ENCODE results near the gene ASNS.
A peak's percentile ranks its signal among the peaks of the same experiment; 100 is the strongest.
"Not testable (repeated sequence)": the region's sequence is repeated elsewhere in the genome, so short reads cannot be mapped to it uniquely, and the experiment has no call there.

The ASNS gene, protein sequence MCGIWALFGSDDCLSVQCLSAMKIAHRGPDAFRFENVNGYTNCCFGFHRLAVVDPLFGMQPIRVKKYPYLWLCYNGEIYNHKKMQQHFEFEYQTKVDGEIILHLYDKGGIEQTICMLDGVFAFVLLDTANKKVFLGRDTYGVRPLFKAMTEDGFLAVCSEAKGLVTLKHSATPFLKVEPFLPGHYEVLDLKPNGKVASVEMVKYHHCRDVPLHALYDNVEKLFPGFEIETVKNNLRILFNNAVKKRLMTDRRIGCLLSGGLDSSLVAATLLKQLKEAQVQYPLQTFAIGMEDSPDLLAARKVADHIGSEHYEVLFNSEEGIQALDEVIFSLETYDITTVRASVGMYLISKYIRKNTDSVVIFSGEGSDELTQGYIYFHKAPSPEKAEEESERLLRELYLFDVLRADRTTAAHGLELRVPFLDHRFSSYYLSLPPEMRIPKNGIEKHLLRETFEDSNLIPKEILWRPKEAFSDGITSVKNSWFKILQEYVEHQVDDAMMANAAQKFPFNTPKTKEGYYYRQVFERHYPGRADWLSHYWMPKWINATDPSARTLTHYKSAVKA

DNA sequence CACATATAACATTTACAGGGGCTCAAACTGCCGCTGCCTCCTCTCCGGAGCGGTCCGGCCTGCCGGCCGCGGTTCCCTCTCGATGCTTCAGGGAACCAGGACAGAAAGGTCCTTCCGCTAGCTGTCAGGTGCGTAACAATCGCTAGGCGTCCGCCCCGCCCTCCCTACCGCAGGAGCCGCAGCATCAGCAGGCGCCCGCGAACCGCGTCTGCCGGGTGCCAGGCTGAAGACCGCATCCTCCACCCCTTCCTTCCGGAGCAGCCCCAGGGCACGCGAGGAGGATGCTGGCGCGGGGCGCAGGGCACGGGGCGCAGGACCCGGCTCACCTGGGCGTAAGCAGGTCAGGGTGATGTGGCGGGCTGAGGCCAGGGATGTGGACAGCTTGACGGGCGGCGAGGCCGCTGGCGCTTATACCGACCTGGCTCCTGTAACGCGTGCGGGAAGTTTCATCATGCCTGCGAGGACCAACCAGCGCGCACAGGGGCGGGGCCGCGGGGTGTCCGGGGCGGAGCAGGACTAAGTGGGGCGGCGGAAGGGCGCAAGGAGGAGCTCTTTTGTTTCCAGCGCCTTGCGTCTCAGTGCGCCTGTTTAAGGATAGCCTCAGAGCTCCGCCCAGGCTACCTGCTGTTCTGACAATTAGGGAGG lies at the start of gene ASNS:
TSS of gene ASNS (minus strand) at position 384 of the 645 bp plus-strand sequence. CDS start 3,252 bp downstream, outside the sequence.
- peak; percentile 49 to 69 for DNase-seq (ENCODE audit: extremely low read depth in 1 of 2, low read depth in 1 of 2)

DNA sequence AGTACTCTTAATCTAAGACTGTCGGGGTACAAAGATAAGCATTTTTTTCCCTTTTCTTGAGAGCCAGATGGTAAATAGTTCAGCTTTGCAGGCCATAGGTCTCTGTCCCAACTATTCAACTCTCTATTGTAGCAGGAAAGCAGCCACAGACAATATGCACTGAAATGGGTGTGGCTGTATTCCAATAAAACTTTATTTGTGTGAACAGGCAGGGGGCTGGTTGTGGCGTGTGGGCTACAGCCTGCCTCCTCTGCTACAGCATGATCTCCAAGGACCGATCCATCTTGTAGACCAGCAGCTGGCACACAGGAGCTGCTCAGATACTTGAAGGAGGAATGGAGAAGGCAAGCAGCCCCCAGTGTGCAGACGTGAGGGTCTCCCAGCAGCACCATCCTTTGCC lies 49.0 kb upstream of the ASNS start:
- not testable (repeated sequence) for DNase-seq (ENCODE audit: extremely low read depth in 1 of 2, low read depth in 1 of 2)

DNA sequence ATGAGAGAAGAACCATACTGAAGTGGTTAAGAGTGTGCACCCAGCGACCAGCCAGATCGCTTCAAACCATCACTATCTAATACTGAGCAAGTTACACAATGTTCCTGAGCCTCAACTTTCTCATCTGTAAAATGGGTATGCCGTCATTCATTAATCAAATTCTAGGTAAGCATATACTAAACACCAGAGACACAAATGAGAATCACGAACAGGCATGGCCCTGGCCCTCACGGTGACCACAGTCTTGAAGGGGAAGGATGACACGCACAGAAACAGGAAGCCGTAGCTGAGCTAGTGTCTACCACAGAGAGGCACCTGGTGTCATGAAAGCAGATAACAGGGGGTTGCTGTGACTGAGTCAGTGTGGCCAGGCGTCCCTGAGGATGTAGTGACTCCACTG lies 43.1 kb upstream of the ASNS start:
- DNase-seq (ENCODE audit: extremely low read depth in 1 of 2, low read depth in 1 of 2): not testable (repeated sequence)

DNA sequence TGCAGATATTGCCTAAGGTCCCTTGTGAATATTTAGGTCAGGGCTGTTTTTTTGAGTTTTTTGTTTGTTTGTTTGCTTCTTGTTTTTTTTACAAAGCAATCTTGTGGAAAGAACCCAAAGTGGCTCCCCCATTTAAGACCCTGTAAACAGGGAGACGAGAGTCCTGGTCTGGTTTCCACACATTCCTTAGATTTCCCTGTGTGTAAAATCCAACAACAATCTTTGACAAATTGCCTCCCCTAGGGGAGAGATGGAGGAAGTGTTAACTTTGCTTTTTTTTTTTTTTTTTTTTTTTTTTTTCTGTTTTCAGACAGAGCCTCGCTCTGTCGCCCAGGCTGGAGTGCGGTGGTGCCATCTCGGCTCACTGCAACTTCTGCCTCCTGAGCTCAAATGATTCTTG lies 40.1 kb upstream of the ASNS start:
- not testable (repeated sequence) for DNase-seq (ENCODE audit: extremely low read depth in 1 of 2, low read depth in 1 of 2)

DNA sequence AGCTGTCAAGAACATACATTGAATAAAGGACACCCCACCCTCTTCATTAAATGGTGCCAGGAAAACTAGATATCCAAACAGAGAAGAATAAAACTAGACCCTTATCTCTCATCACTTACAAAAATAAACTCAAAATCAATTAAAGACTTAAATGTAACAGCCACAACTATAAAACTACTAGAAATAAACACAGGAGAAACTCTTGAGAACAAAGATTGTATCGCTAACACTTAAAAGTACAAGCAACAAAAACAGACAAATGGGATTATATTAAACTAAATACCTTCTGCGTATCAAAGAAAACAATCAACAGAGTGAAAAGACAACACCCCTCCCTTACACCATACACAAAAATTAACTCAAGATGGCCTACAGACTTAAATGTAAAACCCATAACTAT lies 24.7 kb upstream of the ASNS start:
- DNase-seq (ENCODE audit: extremely low read depth in 1 of 2, low read depth in 1 of 2): not testable (repeated sequence)

DNA sequence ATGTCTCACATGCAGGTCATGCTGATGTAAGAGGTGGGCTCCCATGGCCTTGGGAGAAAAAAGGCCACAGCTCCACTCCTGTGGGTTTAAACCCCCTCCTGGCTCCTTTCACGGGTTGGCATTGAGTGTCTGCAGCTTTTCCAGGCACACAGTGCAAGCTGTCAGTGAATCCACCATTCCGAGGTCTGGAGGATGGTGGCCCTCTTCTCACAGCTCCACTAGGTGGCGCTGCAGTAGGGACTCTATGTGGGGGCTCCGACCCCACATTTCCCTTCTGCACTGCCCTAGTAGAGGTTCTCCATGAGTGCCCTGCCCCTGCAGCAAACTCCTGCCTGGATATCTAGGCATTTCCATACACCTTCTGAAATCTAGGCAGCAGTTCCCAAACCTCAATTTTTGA lies 19.5 kb upstream of the ASNS start:
- not testable (repeated sequence) for DNase-seq (ENCODE audit: extremely low read depth in 1 of 2, low read depth in 1 of 2)

DNA sequence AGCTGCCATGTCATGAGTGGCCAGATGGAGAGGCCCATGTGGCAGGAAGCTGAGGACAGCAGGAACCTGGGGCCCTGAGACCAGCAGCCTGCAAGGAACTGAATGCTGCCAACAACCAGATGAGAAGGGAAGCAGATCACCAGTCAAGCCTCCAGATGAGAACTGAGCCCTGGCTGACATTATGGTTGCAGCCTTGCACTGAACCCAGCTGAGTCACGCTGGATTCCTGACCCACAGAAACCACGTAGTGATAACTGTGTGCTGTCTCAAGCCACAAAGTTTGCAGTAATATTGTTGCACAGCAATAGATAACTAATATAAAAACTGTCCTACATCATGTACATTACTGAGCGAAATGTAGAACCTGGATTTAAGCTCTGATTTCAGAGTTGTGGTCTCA lies 7.3 kb upstream of the ASNS start:
- DNase-seq (ENCODE audit: extremely low read depth in 1 of 2, low read depth in 1 of 2): not testable (repeated sequence)

DNA sequence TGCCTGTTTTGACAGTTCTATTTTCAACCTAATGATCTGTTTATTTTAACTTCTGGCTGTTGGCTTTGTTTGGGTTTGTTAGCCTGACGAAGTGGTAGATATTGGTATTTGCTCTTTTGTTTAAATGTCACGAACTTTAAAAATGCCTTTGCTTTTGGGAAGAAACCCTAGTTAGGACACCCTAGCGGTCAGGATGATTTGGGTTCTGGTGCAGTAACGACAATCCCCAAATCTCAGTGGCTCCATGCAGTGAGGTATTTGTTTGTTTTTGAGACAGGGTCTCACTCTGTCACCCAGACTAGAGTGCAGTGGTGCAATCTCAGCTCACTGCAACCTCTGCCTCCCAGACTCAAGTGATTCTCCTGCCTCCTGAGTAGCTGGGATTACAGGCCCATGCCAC lies 2.7 kb upstream of the ASNS start:
- not testable (repeated sequence) for DNase-seq (ENCODE audit: extremely low read depth in 1 of 2, low read depth in 1 of 2)

DNA sequence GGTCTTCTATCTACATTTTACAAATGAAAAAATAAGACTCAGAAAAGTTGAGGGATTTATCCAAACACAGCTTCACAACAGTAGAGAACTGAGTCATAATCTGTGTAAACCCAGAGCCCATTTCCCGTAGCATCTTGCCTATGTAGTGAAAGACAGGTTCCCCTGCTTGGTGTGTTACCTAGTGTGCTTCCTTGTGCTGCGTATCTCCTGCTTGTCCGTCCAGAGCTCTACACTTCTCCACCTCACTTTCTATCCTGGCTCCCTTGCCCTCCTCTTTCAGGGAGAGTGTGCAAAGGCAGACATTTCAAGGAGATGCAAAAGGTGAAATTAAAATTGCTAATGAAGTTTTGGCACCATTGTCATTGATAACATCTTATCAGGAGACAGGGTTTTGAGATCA lies 1.4 kb upstream of the ASNS start:
- no peak for DNase-seq (ENCODE audit: extremely low read depth in 1 of 2, low read depth in 1 of 2)

DNA sequence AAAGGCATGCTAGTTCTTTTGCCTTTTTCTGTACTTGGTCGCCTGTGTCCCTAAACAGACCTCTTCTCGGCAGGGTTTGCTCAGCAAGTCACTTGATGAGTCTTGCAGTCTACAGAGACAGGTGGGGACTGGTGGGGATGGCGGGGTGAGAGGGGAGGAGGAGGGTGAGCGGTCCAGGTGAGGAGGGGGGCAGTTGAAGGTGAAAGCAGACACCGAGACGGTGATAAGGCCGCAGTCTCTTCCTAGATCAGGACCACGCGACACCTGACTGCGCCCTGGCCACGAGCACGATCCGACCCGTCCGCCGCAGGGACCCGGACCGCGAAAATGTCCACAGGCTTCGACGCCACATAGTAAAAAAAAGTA lies 566 bp downstream of the ASNS start:
- no peak for DNase-seq (ENCODE audit: extremely low read depth in 1 of 2, low read depth in 1 of 2)

DNA sequence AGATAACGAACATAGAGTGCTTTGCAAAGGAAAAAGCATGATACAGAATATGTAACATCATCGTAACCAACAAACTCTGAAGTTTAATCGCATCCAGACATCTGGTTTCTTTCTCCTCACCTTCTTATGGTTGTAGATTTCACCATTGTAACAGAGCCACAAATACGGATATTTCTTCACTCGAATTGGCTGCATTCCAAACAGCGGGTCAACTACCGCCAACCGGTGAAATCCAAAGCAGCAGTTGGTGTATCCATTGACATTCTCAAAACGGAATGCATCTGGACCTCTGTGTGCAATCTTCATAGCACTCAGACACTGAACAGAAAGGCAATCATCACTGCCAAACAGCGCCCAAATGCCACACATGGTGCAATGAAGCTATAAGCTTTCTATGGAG lies 3.4 kb downstream of the ASNS start:
- no peak for DNase-seq (ENCODE audit: extremely low read depth in 1 of 2, low read depth in 1 of 2)

DNA sequence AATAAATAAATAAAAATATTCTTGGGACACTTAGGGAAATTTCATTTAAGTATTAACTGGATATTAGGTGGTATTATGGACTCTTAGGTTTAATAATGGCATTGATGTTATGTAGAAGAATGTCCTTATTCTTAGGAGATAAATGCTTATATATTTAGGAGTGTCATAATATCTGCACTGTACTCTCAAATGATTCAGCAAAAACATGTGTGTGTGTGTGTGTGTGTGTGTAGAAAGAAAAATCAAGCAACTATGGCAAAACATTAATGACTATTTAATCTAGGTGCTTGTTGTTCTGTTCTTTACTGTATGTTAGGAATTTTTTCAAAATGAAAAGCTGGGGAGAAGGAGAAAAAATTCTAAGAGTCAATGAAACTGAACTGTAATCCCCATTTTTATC lies 3.9 kb downstream of the ASNS start:
- no peak for DNase-seq (ENCODE audit: extremely low read depth in 1 of 2, low read depth in 1 of 2)

DNA sequence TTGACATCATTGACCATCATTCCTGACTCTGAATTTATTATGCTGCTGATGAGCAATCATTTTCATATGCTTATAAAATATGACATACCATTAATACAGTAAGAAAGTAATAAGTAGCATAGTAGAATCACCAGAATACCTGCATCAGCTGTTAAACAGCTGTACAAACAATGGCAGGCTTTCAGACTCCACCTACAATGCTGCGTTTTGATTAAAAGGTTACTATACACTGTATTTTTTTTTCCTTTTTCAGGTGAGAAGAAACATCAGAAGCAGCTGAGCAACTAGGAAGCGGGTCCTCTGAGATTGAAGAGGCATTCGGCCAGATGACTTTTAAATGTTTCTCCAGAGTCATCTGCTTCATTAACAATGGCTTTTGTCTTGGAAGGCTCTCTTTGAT lies 7.1 kb downstream of the ASNS start:
- DNase-seq (ENCODE audit: extremely low read depth in 1 of 2, low read depth in 1 of 2): no peak

DNA sequence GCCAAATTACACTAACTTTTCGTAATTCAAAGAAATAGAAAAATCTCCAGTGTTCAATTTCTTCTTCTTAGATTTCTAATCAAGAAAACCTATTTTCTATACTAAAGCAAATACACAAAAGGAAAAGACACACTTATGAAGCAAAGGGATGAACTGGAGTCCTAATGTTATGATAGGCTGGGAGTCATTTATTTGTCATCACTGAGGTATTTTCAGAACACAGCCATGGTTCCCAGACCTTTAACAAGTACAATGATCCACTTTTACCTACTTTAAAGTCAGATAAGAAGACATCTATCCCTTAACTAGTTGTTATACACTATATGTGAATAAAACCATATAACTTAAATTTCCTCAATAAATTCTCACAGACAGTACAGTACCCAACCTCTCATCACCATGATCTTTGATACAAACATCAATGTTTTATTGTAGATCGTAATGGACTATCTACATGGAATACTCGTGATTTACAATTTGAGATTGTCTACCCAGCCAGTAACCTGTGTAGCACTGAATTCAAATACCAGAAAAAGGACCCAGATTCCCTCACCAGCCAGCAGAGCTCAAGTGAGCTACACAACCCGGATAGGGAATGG lies 12.5 kb downstream of the ASNS start:
- no peak for DNase-seq (ENCODE audit: extremely low read depth in 1 of 2, low read depth in 1 of 2)

DNA sequence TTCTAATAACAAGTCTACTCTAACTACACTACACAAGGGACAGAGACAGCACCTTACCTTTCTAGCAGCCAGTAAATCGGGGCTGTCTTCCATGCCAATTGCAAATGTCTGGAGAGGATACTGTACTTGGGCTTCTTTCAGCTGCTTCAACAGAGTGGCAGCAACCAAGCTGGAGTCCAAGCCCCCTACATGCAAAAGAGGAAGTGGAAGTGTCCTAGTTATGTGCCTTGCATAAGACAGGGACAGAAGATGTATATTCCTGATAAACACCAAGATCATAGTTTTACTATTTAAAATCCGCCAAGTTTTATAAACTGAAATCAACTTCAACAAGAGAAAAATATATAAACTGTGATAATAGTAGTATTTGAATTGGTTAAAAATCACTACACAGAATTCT lies 14.0 kb downstream of the ASNS start:
- DNase-seq (ENCODE audit: extremely low read depth in 1 of 2, low read depth in 1 of 2): no peak

DNA sequence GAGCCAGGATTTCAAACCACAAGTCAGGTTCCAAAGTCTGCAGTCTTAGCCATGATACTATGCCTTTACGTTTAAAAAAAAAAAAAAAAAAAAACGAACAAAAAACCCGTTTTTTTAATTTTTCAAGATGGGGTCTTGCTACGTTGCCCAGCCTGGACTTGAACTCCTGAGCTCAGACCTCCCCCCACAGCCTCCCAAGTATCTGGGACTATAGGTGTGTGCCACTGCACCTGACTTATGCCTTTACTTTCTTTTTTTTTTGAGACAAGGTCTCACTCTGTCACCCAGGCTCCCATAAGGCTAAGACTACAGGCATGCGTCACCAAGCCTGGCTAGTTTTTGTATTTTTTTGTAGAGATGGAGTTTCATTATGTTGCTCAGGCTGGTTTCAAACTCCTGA lies 14.7 kb downstream of the ASNS start:
- DNase-seq (ENCODE audit: extremely low read depth in 1 of 2, low read depth in 1 of 2): no peak

DNA sequence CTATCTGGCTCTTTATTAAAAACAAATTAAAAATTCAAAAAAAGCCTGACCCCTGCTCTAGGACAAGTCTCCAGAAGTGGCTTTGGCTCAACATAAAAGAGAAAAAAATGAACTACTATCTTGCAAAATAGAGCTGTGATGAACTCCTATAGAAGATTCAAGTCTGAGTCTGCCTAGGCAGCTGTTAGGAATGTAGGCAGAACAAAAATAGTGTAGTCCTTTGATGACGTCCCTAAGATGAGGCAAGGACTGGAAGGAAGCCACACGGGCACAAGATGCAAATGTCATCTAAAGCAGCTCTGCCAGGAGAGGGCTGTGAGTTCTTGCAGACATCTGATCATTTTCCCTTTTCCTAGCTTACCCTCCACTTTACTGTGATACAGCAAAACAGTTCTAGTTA lies 20.5 kb downstream of the ASNS start:
- no peak for DNase-seq (ENCODE audit: extremely low read depth in 1 of 2, low read depth in 1 of 2)

DNA sequence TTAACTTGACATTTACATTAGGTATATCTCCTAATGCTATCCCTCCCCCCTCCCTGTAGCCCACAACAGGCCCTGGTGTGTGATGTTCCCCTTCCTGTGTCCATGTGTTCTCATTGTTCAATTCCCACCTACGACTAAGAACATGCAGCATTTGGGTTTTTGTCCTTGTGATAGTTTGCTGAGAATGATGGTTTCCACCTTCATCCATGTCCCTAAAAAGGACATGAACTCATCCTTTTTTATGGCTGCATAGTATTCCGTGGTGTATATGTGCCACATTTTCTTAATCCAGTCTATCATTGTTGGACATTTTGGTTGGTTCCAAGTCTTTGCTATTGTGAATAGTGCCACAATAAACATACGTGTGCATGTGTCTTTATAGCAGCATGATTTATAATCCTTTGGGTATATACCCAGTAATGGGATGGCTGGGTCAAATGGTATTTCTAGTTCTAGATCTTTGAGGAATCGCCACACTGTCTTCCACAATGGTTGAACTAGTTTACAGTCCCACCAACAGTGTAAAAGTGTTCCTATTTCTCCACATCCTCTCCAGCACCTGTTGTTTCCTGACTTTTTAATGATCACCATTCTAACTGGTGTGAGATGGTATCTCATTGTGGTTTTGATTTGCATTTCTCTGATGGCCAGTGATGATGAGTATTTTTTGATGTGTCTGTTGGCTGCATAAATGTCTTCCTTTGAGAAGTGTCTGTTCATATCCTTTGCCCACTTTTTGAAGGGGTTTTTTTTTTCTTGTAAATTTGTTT lies 21.8 kb downstream of the ASNS start:
- DNase-seq (ENCODE audit: extremely low read depth in 1 of 2, low read depth in 1 of 2): not testable (repeated sequence)

DNA sequence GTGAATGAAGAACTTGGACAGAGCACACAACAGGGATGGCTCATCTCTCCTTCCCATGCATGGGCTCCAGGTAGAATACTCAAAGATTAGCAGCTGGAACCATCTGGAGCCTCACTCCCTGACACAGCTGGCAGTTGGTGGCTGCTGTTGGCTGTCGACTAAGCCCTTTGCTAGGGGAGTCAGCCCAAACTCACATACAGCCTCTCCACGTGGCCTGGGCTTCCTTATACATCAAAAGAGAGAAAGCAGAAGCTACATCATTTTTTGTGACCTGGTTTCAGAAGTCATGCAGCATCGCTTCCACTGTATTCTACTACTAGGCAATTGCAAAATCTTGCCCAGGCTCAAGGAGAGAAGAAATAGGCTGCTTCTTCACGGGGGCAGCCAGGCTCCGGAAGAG lies 24.4 kb downstream of the ASNS start:
- DNase-seq (ENCODE audit: extremely low read depth in 1 of 2, low read depth in 1 of 2): no peak

DNA sequence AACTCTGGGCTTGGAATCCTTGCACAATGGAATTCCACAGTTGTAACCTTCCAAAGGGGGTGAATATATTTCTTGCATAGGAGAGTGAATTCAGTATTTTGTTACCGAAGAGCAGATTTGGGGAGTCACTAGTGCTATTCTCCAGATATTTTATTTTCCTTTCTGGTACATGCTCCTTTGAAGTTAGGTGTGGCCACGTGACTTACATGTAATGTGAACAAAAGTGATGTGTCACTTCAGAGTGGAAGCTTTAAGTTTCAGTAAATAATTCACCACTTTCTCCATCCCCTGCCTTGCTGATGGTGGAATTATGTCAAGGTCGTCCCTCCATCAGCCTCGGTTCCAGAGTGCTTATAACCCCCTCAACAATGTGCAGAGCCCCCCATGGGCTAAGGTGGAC lies 25.3 kb downstream of the ASNS start:
- no peak for DNase-seq (ENCODE audit: extremely low read depth in 1 of 2, low read depth in 1 of 2)

DNA sequence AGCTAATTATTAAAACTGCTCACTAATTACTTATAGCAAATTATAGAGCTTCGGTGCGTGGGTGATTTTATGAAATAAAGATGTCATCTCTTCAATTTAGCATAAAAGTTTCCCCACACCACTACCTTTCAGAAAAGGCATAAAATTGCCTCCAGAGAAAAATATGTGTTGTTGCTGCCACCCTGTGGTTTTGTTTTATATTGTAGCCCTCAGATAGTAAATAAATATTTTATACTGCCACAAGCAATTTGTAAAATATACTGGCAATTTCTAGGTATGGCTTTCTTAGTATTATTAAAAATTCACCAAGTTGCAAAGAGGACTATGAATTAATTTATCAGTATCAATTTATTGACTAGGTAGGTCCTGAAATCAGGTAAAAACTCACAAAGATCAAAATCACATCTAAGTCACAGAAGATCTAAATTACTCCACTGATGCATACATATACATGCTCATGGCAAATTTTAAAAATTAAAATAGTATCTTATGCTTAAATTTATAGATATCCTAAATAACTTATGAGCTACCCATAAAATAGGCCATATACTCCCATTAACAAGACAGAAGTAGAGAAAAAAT lies 26.5 kb downstream of the ASNS start:
- no peak for DNase-seq (ENCODE audit: extremely low read depth in 1 of 2, low read depth in 1 of 2)

All from activated CD8-positive, alpha-beta memory T cell treated with anti-CD3 and anti-CD28 coated beads for 1 hour (primary cell).